Keratinocyte (primary cell): ENCODE measurements around the gene SCML2. TPM values are rescaled to one million over a fixed set of nuclear protein-coding genes. Genes with fewer than 3 reads are reported as not detected.

Source experiments
- DNase-seq: peaks from one replicate; pipeline ENCODE4 v3.0.0-alpha.2; 2011; ENCODE audit warnings: low read depth, missing footprints, low spot score
- FAIRE-seq: peaks from 2 replicates; lab custom pipeline; 2011; peaks lifted over from hg19 to GRCh38; lab: Jason Lieb, UNC
- H2AFZ ChIP-seq: 2 replicates; pipeline ENCODE4 v1.6.0; 2012; ENCODE audit warnings: low read length, control low read depth, inconsistent platforms; ENCODE audit not compliant: control insufficient read depth
- H3K27ac ChIP-seq: 2 replicates; pipeline ENCODE4 v1.5.1; 2011; ENCODE audit warnings: low read length; ENCODE audit not compliant: control insufficient read depth, insufficient read depth
- H3K27me3 ChIP-seq: 3 replicates; pipeline ENCODE4 v1.6.0; 2011; ENCODE audit warnings: low read length; ENCODE audit not compliant: control insufficient read depth, insufficient read depth; ENCODE audit errors: extremely low read depth
- H3K36me3 ChIP-seq, 2 experiments: 2 replicates in 1 of 2; 3 replicates in 1 of 2; pipeline ENCODE4 v1.5.1; 2011; ENCODE audit warnings: low read length in 2 of 2, mild to moderate bottlenecking in 1 of 2; ENCODE audit not compliant: control insufficient read depth in 2 of 2, insufficient read depth in 2 of 2; ENCODE audit errors: extremely low read depth in 1 of 2
- H3K4me1 ChIP-seq: 3 replicates; pipeline ENCODE4 v1.5.1; 2011; ENCODE audit warnings: low read length; ENCODE audit not compliant: control insufficient read depth, insufficient read depth; ENCODE audit errors: extremely low read depth
- H3K4me2 ChIP-seq: 3 replicates; pipeline ENCODE4 v1.6.0; 2011; ENCODE audit warnings: low read depth, low read length; ENCODE audit not compliant: control insufficient read depth, insufficient read depth; ENCODE audit errors: extremely low read depth
- H3K4me3 ChIP-seq, 3 experiments: fragments of 200-600 bp in 1 of 3; sonication (generic) in 1 of 3; 2 replicates in 2 of 3; 3 replicates in 1 of 3; pipeline ENCODE4 v1.5.1; 2011 to 2016; ENCODE audit warnings: low read length in 3 of 3, mild to moderate bottlenecking in 3 of 3, control low read depth in 2 of 3, inconsistent platforms in 1 of 3, low read depth in 1 of 3, mixed read lengths in 1 of 3, mixed run types in 1 of 3, moderate library complexity in 1 of 3; ENCODE audit not compliant: control insufficient read depth in 2 of 3, insufficient read depth in 2 of 3; ENCODE audit errors: extremely low read depth in 1 of 3
- H3K79me2 ChIP-seq: 2 replicates; pipeline ENCODE4 v1.6.0; 2012; ENCODE audit warnings: low read length; ENCODE audit not compliant: control insufficient read depth, insufficient read depth
- H3K9ac ChIP-seq: 3 replicates; pipeline ENCODE4 v1.6.0; 2011; ENCODE audit warnings: low read length; ENCODE audit not compliant: control insufficient read depth, insufficient read depth; ENCODE audit errors: extremely low read depth
- H3K9me1 ChIP-seq: 3 replicates; pipeline ENCODE4 v1.6.0; 2011; ENCODE audit warnings: low read length; ENCODE audit not compliant: control insufficient read depth, insufficient read depth; ENCODE audit errors: extremely low read depth
- H3K9me3 ChIP-seq: 2 replicates; pipeline ENCODE4 v1.5.1; 2012; ENCODE audit warnings: low read depth, low read length; ENCODE audit not compliant: control insufficient read depth
- H4K20me1 ChIP-seq: 3 replicates; pipeline ENCODE4 v1.6.0; 2011; ENCODE audit warnings: low read length; ENCODE audit not compliant: control insufficient read depth, insufficient read depth; ENCODE audit errors: extremely low read depth
- CTCF ChIP-seq, 3 experiments: IDR thresholded peaks in 1 of 3; conservative IDR thresholded peaks in 1 of 3; optimal IDR thresholded peaks in 1 of 3; 2 replicates in 2 of 3; 3 replicates in 1 of 3; pipeline versions ENCODE3 to v1.5.1; 2011; ENCODE audit warnings: low read length in 3 of 3, mild to moderate bottlenecking in 3 of 3, moderate library complexity in 2 of 3, control low read depth in 1 of 3, inconsistent platforms in 1 of 3; ENCODE audit not compliant: insufficient read depth in 2 of 3; ENCODE audit errors: extremely low read depth in 1 of 3
- EZH2 ChIP-seq: IDR thresholded peaks from one replicate; pipeline ENCODE4 v1.6.1; 2012; ENCODE audit warnings: inconsistent platforms, mild to moderate bottlenecking, low read length, moderate library complexity
- dilution Hi-C: fragments of 300-500 bp; cut with MboI; formaldehyde crosslinking; loops from one replicate; pipeline ENCODE4 v1.7.0; 2020; ENCODE audit warnings: low sequenced_read_pairs; ENCODE audit not compliant: extremely low pct_ligation_motif_present
- polyA plus RNA-seq, 5 experiments: library from polyadenylated mRNA; depleted of rRNA in 3 of 5; stranded (reverse) in 3 of 5; stranded (forward) in 1 of 5; unstranded in 1 of 5; fragments of >200 nt; gene quantifications; 1 replicate in 1 of 5; 2 replicates in 3 of 5; 3 replicates in 1 of 5; pipeline versions ENCODE4 v1.2.1 to v1.2.3, GENCODE V29; 2011 to 2012; ENCODE audit warnings: missing spikeins in 2 of 5, low read depth in 1 of 5, low replicate concordance in 1 of 5
- small RNA-seq, 3 experiments: library from RNA; depleted of rRNA; stranded (forward); fragments of <200 nt; gene quantifications; one replicate each; pipeline ENCODE3, GENCODE V24; 2012; ENCODE audit warnings: low read depth in 3 of 3, low replicate concordance in 1 of 3; ENCODE audit not compliant: insufficient read length in 3 of 3

Gene SCML2
- polyA plus RNA-seq, 1 donor (not counting 4 experiments of a cell fraction or from before 2014, with no cell fraction given): 0.64 TPM

- no peak overlapping the region for H3K4me3 ChIP-seq
- H3K4me1 ChIP-seq: no peaks in the 10 kb centered on the region
- H3K79me2 ChIP-seq: no peaks in the 10 kb centered on the region
- H4K20me1 ChIP-seq: no peaks in the 10 kb centered on the region
- no peaks in the 10 kb centered on the region for H3K9me3 ChIP-seq
- no peak overlapping the region for H2AFZ ChIP-seq
- DNase-seq: no peak
- dilution Hi-C loops: no loop called here
- no peaks in the 10 kb centered on the region for H3K27me3 ChIP-seq
- no peak overlapping the region for H3K4me2 ChIP-seq
- H3K9ac ChIP-seq: no peak overlapping the region
- no peak overlapping the region for H3K27ac ChIP-seq
- TF ChIP-seq CTCF (optimal IDR thresholded peaks at IDR 0.05 in 1 of 3, IDR thresholded peaks at IDR 0.05 in 1 of 3, conservative IDR thresholded peaks at IDR 0.05 in 1 of 3; ENCODE audit: extremely low read depth in 1 of 3, insufficient read depth in 2 of 3, low read length in 3 of 3) (no peak), EZH2 (no peak)
- no peaks in the 10 kb centered on the region for H3K9me1 ChIP-seq
- H3K36me3 ChIP-seq: no peaks in the 10 kb centered on the region
- FAIRE-seq: no peak
Measured at GRCh38 chrX:18194688-18195087, 159.8 kb downstream of the SCML2 start.

Small RNA genes lying within 50 kb of the gene (small RNA-seq; reads per million reads assigned to genes)
- gene RF00019: 0 reads per million in 3 experiments
- gene TMSB10P2: 0 reads per million in 3 experiments

Other genes starting within 250 kb of the SCML2 start
- not detected in 3 replicates for gene BEND2, start 133.8 kb downstream of the SCML2 start, polyA plus RNA-seq
- gene CDKL5, start 70.9 kb upstream of the SCML2 start, polyA plus RNA-seq: 2.6 to 4.2 TPM (median 3.4 TPM) in 3 replicates